NCI-H345 treated with DMSO at 0.1 percent for 48 hours (cell line): Measurements from ENCODE around the gene PATL1.

Experiments used
- DNase-seq: peaks from one replicate; lab custom pipeline; 2025; ENCODE audit not compliant: unreplicated experiment; lab: John Stamatoyannopoulos, UW

Gene PATL1

GRCh38 chr11:59615637-59616395, 53.0 kb downstream of the PATL1 start, which contains the start of gene OSBP:
OSBP (minus strand) TSS chr11:59615774; CDS start chr11:59615664, 110 bp downstream.
- DNase-seq, result peak; percentile 99

GRCh38 chr11:59615120-59615636, 53.7 kb downstream of the PATL1 start:
- DNase-seq, result peak; percentile 3

GRCh38 chr11:59614277-59615119, 54.3 kb downstream of the PATL1 start:
- DNase-seq, result no peak

- peak; percentile 2 for DNase-seq
Measured at GRCh38 chr11:59611570-59612565, 57.0 kb downstream of the PATL1 start.

- DNase-seq, result no peak
Measured at GRCh38 chr11:59610289-59610688, 58.5 kb downstream of the PATL1 start.

- DNase-seq, result no peak
Measured at GRCh38 chr11:59607703-59608454, 61.0 kb downstream of the PATL1 start.

- no peak for DNase-seq
Measured at GRCh38 chr11:59602432-59602831, 66.4 kb downstream of the PATL1 start.

- no peak for DNase-seq
Measured at GRCh38 chr11:59601788-59602187, 67.0 kb downstream of the PATL1 start.

GRCh38 chr11:59600636-59601035, 68.2 kb downstream of the PATL1 start:
- DNase-seq, result no peak

GRCh38 chr11:59600234-59600633, 68.6 kb downstream of the PATL1 start:
- DNase-seq, result no peak

- no peak for DNase-seq
Measured at GRCh38 chr11:59598961-59599360, 69.9 kb downstream of the PATL1 start.
